ENCODE measurements around the gene NFKBIA.
"Not testable (repeated sequence)": the region's sequence is repeated elsewhere in the genome, so short reads cannot be mapped to it uniquely, and the experiment has no call there.

Gene NFKBIA

DNA sequence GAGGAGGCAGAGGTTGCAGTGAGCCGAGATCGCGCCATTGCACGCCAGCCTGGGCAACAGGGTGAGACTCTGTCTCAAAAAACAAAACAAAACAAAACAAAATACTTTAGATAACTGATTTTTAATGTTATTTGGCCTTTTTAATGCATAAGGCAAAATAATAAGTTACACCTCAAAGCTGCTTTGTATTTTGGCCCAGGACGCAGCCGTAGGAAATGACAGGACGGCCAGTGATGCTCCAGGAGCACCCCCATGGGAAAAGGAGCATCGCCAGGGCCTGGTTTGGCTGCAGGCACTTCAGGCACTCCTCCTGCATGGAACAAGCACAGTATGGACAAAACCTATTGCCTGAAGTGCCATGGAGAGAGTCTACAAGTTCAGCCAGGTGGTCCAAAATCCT is 3.5 kb upstream of the NFKBIA start:
- DNase-seq (ENCODE audit: low read depth, low spot score) = no peak

DNA sequence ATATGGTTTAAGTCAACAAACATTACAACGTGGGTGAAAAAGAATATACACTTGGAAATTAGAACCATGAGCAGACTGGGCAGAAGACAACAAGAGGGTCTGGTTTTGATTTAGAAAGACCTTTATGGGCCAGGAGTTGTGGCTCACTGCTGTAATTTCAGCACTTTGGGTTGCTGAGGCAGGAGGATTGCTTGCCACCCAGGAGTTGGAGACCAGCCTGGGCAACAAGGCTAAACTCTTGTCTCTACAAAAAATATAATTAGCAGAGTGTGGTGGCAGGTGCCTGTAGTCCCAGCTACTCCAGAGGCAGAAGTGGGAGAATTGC is 2.7 kb upstream of the NFKBIA start:
- no peak for DNase-seq (ENCODE audit: low read depth, low spot score)

DNA sequence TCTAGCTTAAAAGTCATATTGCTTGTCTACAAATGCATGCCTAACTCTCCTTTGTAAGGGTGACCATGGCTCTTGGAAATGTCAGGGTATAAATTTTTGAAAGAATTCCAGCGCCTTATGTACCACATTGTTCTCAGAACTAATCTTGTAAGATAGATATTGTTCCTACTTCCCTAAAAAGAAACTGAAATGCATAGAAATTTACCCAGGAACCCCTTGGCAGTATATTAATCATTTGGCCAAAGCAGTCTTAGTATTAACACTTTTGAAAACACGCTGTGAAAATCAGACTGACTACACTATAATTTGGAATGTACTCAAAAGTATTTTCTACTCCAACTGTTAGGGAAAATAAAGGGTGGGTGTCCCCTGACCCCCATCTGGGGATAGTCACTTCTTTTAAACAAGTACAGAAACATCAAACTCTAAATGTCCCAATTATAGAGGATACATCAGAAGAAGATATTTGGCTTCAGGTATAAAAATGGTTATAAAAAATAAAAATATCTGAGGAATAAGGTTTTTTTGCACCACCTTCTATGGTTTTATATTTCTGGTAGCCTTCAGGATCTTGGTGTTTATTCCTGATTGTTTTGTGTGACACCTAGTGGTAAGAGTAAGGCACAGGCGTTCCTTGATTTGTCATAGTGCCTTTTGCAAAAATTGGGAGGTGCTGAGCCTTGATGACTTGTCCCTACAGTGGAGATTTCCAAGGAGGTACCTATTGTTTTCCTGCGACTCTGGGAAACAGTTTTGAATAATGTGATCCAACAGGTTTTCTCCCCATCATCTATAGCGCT is 2.2 kb upstream of the NFKBIA start:
- peak; percentile 42 for DNase-seq (ENCODE audit: low read depth, low spot score)

DNA sequence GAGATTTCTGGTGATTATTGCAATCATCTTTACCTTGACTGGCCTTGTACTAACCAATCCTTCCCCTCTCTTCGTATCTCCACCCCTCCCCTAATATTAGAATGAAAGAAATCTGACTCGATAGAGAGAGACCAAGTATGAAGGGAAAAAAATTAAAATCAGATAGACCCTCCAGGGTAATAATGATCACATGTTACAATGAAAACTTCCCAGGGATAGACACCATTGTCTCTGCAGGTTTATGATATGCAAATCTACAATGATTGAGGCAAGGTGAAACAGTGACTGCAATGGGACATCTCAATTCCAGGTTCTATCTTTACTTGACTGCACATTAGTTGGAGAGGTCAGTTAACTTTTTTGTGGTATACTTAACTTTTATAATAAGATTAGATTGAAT is 1.5 kb upstream of the NFKBIA start:
- DNase-seq (ENCODE audit: low read depth, low spot score) = no peak

DNA sequence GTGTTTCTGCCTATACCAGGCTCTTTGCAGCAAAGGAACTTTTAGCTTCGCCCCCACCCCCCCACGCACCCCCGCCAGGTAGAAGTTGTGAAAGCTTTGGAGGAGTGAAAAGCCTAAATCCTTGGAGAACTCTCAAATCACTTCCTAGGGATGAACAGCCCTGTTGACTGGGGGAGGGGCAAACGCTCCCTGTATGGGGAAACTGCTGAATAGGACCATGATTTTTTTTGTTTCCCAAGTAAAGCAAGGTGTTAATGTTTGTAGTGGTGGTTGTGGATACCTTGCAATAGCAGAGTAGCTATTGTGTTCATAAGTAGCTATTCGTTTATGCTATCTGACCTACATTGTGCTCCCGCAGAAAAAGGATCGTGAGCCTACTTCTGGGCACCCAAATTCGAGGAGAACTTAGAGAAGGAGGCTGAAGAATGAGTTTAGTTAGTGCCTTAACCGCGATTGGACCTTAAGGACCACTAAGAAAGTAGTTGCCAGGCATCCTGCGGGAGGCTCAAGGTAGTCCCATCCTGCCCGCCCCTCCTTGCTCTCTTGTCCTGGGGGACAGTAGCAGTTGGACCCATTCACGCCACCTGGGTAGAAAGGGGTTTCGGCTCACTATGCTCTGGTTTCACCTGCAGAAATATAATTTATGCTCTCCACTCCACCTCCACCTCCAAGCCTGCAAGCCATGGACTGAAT is 901 bp upstream of the NFKBIA start:
- DNase-seq (ENCODE audit: low read depth, low spot score) = no peak

DNA sequence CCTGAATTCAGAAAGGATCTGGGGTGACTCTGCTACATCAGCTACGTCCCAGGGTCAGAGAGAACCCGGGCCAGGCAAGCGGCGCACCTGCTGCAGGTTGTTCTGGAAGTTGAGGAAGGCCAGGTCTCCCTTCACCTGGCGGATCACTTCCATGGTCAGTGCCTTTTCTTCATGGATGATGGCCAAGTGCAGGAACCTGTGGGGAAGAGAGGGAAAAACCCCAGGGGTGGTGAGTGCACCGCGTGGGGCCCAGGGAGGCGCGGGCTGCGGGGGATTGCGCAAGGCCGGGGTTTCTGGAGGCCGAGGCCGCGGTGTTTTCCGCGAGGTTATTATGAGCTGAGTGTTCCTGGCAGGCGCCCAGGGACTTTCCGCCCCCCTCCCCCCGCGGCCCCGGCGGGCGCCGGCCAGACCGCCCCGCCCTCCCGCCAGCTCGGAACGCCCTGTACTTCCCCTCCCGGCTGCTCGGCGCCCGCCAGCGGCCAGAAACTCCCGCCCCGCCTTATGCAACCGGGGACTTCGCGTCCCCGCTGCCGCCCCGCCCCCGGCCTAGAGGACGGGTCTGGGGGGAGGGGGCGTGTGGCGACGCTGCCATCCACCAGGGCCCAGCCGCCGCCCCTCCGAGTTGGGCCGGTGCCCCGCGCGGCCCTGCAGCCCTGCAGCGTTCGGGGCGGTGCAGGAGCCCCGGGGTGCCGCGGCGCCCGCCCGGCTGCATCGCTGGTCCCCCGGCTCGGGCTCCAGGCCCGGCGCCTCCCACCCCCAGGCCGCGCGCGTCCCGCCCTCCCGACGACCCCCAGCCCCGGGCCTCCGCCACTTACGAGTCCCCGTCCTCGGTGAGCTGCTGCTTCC is 723 bp downstream of the NFKBIA start:
- peak; percentile 66 for DNase-seq (ENCODE audit: low read depth, low spot score)

GRCh38 chr14:35403114-35403602 is 1.4 kb downstream of the NFKBIA start:
- DNase-seq (ENCODE audit: low read depth, low spot score) = no peak

DNA sequence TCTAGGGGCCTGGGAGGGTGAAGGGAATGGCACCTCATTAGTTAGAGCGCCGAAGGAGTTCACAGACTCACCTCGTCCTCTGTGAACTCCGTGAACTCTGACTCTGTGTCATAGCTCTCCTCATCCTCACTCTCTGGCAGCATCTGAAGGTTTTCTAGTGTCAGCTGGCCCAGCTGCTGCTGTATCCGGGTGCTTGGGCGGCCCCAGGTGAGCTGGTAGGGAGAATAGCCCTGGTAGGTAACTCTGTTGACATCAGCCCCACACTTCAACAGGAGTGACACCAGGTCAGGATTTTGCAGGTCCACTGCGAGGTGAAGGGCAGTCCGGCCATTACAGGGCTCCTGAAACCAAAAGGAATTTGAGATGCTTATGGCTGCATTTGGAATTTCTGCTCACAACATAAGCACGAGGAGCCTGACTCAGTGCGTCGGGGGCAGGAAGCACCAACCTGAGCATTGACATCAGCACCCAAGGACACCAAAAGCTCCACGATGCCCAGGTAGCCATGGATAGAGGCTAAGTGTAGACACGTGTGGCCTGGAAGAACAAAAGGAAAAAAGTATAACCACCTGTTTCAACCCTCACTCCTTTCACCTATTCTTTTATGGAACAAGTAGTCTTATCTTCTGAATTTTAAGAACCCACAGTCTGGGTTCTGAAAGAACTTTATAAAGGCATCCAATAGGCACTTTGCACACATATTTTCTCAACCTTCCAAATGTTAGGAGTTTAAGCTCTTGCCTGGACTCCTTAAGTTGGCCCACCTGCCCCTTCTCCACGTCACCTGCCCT is 2.0 kb downstream of the NFKBIA start:
- DNase-seq (ENCODE audit: low read depth, low spot score) = no peak

DNA sequence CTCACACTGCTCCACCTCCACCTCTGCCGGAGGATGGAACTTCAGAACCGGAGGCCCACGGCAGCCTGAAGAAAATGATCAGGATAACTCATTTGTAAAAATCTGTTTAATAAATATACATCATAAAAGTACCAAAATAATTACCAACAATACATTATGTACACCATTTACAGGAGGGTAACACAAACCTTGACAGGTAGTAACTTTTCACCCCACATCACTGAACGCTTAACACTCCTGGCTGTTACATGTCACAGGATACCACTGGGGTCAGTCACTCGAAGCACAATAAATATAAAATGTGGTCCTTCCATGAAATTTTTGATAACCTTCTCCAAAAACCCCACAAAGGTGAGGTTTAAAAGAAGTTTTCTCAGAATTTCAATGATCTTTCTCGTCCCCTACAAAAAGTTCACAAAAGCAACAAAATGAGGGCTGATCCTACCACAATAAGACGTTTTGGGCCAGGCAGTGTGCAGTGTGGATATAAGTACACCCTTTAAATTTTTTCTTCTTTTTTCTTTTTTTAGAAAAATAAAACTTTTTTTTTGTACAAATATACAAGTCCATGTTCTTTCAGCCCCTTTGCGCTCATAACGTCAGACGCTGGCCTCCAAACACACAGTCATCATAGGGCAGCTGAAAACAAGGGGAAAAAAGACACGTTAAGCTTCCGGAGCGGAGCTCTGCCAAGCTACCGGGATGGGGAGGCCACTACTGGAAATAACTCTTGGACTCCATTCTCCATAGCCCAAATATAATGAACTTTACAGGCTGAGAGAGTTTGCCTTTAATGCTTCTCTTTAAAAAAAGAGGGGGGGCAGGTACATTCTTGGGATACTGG is 2.9 kb downstream of the NFKBIA start:
- DNase-seq (ENCODE audit: low read depth, low spot score) = no peak

GRCh38 chr14:35400648-35401421 is 3.7 kb downstream of the NFKBIA start:
- DNase-seq (ENCODE audit: low read depth, low spot score) = no peak

DNA sequence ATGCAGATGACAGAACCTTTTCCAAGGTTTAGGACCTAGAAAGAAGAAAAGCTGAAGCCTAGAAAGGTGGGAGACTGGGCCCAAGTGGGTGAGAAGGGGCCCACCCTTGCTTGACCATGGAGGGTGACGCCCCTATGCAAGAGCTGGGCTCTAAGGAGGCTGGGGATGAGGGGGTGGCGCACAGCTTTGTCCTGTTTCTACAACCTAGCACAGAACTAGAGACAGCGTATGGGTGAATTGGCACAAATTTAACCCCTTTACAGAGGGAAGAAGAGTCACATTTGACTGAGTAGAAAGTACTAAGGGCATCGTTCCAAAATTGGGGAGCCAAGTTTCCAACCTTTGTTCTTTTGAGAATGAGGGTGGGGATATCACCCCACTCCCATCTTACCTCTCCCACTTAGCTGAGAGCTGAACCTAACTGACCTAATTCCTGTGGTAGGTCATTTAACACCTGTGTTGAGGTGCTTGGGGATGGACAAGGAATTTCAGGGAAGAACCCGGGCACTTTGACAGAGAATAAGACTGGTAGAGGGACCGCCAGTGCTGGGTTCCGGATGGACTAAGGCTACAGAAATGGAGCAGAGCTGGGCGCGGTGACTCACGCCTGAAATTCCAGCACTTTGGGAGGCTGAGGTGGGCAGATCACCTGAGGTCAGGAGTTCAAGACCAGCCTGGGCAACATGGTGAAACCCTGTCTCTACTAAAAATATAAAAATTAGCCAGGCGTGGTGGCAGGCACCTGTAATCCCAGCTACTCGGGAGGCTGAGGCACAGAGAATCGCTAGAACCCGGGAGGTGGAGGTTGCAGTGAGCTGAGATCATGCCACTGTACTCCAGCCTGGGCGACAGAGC is 5.2 kb downstream of the NFKBIA start:
- no peak for DNase-seq (ENCODE audit: low read depth, low spot score)

DNA sequence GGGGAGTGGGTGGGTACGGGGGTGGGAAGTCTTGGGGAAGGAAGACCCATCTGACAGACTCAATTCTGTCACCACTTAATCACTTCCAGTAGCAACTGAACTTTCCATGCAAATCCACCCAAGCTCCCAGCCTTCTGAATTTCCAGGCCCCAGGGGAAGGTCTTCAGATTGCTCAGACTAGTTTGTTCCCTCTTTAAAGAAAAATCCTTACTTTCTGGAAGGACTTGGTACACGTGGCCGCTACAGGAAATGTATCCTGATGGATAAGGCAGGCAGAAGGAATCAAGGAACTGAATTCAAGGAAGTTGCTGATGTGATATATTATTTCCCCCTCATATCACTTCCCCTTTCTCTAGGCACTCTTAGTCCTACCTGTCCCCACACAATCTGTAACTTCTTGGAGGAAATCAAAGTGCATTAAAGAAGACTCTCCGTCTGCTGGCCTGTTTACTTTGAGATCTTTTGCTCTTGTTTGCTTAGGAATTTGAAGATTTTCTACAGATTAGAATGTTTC is 6.4 kb downstream of the NFKBIA start:
- no peak for DNase-seq (ENCODE audit: low read depth, low spot score)

DNA sequence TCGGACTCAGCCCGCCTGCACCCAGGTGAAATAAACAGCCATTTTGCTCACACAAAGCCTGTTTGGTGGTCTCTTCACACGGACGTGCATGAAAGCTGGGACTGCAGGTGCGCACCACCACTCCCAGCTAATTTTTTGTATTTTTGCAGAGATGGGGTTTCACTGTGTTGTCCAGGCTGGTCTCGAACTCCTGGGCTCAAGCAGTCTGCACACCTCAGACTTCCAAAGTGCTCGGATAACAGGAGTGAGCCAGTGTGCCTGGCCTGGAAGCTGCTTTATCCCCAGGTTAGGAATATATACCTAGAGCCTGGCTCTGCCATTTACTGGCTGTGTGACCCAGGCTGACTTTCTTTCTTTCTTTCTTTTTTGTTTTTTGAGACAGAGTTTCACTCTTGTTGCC is 7.9 kb downstream of the NFKBIA start:
- not testable (repeated sequence) for DNase-seq (ENCODE audit: low read depth, low spot score)

GRCh38 chr14:35395283-35395682 is 9.3 kb downstream of the NFKBIA start:
- DNase-seq (ENCODE audit: low read depth, low spot score) = no peak

GRCh38 chr14:35394326-35395013 is 10.1 kb downstream of the NFKBIA start:
- no peak for DNase-seq (ENCODE audit: low read depth, low spot score)

DNA sequence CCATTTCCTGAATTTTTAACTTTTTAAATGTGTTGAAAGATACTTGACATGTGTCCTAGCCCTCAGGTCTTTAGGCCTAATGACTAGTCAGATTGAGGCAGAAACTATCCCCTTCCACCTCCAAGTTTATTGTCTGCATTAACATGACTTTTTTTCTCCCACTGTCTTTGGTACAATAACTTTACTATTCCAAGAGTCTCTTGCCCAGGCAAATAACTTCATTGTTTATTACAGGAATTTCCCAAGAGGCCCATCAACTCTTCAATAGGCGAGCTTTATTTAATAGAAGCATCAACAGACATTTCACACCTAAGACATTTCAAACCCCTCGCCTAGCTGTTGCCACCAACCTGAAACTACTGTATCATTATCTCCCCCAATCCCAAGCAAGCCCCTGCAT is 10.7 kb downstream of the NFKBIA start:
- no peak for DNase-seq (ENCODE audit: low read depth, low spot score)

- DNase-seq (ENCODE audit: low read depth, low spot score) = no peak
Observed at GRCh38 chr14:35392103-35392502, 12.4 kb downstream of the NFKBIA start.

DNA sequence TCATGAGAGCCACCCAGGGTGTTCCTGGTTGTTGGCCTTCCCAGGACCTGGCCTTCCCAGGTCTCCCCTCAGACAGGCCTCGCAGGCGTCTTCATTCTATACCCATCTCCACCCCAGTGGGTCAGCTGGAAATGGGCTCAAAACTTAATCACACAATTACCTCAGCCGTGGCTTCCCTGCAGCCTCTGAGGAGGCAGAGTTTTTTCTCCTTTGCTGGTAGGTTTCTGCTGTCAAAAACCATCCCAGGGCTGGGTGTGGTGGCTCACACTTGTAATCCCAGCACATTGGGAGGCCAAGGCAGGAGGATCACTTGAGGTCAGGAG is 13.2 kb downstream of the NFKBIA start:
- DNase-seq (ENCODE audit: low read depth, low spot score) = no peak

Data from ELF-1 (cell line).